Fibroblast of skin of right quadriceps (primary cell): Measurements from ENCODE around the gene CDH13.
A peak's percentile ranks its signal among the peaks of the same experiment; 100 is the strongest.

Source experiments
- DNase-seq: peaks from one replicate; pipeline ENCODE4 v3.0.0-alpha.2; 2013

The CDH13 gene

DNA sequence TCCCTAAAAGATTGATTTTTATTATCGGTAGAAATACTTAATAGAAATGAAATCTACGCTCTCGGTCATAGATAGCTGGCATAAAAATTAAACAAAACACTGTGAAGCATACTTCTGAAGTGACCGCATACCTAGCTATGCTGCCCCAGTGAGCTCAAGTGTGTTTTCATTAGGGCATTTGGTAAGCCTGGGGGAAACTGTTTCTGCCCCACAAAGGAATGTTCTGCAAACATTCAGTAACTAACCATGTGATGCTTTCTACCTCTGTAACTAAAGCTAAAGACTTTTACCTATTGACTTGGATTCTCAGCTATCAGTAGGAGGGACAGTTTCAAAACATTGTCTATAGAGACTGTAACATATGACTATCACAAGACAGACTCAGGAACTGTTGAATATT is 1087.5 kb downstream of the CDH13 start:
- DNase-seq: no peak

DNA sequence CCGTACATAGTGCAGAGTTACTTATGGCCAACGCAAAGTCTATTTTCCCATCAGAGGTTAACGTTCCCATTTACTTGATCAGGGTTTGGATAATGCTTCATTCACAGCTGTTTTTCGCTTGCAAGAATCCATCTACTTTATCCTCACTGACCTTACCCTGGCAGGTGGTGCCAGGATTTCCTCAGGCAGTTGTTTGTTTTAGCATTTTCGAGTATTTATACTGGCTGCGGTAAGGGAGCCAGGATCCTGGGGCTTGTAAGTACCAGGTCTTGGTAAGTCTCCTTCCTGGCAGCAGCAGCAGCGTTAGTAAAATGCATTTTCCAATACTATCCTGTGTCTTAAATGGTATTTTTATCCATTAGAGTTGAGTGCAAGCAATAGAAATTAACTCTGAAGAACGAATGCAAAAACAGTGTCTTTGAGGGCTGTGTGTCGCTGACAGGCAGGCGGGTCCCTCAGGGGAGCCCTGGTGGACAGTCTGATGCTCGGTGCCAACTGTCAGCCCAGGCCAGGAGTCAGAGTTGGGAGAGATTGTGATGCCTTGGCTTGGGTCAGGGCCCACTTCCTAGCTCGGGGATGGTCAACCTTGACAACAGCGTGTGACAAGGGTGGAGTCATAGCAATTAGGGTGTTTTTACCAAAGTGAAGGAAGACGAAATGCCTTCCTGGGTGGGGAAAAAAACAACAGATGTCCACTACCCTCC is 1088.6 kb downstream of the CDH13 start:
- DNase-seq: no peak

DNA sequence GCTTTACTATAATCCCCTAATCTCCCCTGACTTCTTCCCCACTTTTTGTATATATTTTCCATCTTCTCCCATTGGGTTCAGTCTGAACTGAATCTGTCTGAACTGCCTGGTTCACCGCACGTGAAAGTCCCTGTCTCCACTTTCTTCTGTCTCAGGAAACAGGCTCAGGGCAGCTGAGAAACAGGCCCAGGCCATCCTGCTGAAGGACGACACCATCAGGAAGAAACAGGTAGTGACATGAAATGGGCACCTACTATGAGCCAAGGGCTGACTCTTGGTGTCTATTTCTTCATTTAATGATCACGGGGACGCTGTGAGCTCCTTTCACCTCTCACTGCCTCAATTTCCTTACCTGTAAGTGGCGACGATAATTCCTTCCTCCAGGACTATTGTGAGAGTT is 1090.5 kb downstream of the CDH13 start:
- DNase-seq: no peak

DNA sequence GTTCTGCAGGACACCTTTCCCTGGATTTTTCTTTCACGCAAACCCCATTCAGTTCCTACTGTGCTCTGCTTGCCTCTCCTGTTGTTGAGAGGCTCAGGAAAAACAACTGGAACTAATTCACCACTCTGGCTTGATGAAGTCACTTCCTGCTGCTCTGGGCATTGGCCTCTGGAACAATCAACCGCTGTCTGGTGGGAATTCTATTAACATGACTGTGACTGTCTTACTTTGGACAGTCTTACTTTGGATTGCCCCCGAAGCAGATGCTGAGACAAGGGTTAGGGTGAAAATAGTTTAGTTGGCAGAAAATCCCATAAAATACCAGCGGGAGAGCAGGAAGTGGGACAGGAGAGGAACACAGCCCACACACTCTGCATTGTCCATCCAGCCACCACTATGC is 1091.0 kb downstream of the CDH13 start:
- peak; percentile 88 for DNase-seq

DNA sequence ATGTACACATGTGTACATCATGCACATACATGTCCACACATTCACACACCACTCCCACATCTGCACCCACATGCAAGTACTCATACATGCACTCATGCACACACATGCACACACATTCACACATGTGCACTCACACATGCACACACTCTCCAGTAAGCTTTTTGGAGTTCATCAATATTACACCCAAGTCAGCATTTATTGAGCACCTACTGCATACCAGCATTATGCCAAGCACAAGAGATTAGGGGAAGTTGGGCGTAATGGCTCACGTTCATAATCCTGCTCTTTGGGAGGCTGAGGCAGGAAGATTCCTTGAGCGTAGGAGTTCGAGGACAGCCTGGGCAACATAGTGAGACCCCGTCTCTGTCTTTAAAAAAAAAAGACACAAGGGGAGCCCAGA is 1093.4 kb downstream of the CDH13 start:
- DNase-seq: no peak

DNA sequence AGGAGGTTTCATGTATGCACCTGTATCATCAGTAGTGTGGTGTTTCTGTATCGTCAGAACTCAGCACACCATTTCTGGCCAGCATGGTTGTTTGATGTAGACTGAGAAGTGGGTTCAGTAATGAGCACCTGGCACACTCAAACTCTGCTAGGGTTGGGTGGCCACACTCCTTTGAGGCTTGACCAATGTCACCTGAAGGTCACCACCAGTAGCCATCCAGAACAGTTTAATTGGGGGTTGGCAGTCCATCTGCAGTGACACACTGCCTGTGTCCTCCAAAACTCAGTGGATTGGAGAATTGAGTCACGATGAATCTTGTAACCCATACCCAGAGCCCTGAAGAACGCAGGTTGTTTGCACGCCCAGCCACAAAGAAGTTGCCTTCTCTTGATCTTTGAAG is 1094.2 kb downstream of the CDH13 start:
- no peak for DNase-seq

DNA sequence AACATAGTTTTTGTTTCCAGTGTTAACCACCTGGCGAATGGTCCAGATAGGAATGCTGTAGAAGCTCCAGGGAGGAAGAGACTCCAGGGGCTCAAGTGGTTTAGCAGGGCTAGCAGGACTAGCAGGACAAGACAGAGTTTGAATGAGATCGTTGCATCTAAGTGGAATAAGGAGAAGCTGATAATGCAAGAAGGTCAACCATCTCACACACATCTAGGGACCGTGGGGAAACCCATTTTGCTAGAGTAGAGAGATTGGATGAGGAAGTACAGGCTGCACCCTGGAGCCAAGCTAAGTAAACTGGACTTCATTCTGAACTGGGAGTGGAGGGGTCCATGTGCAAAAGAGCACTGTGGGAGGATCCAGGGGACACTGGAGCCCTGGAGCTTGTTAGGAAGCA is 1094.9 kb downstream of the CDH13 start:
- DNase-seq: no peak

DNA sequence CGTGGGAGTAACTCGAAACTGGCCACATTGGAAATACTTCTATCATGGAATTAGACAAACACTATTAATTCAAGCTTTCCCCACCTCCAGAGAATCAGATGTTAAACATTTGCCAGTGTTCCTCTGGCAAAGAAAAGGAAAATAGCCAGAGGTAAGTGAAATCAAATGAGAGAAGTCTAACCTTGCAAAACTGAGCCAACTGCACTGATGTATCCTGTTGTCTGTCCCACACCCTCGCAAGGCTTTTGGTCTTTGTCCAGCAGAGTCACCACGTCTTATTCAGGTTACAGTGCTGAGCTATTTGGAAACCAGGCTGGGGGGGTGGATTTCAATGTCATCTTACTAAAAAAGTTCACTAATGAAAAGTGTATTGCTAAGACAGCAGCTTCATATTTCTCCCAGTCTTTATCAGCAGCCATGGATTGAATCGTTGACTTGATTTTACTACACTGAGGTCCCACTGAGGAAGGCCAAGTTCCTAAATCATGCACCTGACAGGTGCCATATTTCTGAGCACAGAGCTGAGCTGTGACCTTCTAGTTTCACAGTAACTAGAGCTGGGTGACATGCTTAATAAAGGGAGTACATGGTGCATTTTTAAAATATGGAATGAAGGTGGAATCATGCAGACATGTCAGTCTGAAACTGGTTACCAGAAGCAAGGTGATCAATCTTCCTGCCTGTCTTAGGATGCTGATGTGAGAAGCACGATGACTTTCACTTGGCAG is 1095.9 kb downstream of the CDH13 start:
- no peak for DNase-seq

DNA sequence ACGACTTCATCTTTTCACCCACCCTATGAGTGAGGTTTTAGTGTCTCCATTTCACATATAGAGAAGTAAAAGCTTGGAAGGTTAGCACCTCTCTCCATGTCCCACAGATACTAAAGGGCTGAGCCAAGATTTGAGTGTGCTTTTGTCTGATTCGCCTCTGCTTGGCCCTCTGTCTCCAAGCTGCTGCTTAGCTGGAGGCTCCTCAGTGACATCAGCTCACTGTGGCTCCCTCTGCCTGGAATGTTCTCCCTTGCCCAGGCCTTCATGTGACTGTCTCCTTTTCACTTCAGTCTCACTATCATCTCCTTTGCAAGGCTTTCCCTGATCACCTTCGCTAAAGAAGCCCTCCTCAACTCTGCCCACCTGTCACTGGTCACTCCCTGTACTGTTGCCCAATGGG is 1096.5 kb downstream of the CDH13 start:
- DNase-seq: no peak

DNA sequence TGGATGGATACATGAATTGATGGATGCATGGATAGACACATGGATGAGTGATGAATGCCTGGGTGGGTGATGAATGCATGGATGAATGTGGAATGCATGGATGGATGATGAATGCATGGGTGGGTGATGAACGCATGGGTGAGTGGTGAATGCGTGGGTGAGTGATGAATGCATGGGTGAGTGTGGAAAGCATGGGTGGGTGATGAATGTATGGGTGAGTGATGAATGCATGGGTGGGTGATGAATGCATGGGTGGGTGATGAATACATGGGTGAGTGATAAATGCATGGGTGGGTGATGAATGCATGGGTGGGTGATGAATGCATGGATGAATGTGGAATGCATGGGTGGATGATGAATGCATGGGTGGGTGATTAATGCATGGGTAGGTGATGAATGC is 1097.1 kb downstream of the CDH13 start:
- DNase-seq: no peak

DNA sequence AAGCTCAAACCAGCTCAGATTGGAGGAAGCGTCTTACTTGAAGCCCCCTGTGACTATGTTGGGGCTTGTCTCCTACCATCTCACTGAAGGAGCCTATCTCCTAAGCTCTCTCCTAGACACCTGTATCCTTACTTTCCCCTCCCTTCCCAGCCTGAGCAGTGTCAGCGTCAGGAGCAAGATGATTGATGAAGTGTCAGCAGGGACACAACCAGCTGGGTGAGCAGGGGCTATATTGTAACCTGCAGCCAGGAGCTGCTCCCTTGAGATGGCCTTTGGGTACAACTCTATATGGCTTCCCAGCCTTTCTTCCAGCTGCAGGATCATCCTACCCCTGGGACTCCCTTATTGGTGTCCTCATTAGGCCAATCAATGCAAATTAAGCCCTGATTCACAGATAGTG is 1097.8 kb downstream of the CDH13 start:
- DNase-seq: no peak

DNA sequence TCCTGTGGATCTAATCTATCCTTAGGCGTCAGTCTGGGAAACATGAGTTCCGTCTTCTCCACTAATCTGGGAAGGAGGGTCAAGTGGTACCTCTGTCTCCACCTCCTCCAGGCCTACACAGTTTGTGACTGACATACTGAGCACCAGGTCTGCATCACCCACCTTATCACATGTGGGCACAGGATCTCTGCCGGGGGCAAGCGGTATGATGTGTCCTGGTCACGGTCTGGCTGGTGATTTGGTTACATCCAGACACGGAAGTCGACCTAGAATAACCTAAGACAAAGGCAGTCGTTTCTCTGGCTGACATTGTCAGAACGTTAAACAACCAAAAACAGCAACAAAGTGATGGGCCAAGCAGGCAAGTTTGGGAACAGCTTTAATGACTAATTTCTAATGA is 1098.5 kb downstream of the CDH13 start:
- DNase-seq: no peak

DNA sequence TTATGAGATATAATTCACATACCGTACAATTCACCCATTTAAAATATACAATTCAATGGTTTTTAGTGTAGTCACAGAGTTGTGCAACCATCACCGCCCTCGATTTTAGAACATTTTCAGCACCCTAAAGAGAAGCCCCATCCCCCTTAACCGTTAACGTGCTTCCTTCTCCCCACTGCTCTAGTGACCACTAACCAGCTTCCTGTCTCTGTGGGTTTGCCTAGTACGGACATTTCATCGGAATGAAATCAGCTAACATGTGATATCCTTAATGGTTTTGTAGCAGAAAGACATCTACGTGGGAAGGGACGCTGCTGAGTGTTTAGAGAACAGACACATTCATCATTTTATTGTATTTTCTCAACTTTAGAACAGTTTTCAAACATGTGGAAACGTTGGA is 1100.2 kb downstream of the CDH13 start:
- DNase-seq: peak; percentile 23

DNA sequence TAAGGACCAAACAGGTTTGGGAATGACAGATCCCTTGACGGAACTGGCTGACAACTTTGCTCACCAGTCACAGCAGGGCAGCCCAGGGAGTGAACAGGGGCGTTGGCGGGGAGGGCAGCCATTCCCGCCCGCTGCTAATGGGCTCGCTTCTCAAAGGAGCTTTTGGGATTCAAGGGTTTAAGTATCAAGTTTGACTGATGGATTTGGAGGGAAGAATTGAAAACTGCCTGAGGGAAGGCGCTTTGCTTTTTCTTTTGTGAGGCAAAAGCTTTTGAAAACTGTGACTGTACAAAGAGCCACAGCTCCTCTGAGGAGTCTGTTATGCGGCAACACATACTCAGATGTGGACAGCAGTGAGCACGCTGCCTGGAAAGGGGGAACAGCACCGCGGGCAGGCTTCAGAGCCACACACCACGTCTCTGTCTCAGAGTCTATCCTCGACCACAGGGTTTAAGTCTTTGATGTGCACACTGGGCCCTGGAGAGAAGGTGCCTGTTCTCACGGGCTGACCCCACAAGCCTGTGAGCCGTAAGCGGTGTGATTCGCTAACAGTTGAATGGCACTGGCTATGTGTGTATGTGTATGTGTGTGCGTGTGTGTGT is 1101.1 kb downstream of the CDH13 start:
- DNase-seq: no peak

DNA sequence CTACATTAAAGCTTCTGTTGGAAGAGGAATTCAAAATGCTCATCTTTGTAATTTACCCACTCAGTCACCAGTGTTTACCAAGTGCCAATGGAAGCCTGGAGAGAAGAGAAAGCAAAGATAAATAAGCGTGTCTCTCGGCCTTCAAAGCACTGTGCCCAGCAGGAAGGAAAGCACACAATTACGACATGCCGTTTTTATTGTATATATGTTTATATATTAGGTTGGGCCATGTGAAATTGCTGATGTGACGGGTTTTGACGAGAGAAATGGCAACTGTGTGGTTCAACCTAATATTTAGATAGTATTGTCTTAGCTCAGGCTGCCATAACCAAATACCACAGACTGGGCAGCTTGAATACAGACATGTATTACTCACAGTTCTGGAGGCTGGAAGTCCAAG is 1101.7 kb downstream of the CDH13 start:
- no peak for DNase-seq

DNA sequence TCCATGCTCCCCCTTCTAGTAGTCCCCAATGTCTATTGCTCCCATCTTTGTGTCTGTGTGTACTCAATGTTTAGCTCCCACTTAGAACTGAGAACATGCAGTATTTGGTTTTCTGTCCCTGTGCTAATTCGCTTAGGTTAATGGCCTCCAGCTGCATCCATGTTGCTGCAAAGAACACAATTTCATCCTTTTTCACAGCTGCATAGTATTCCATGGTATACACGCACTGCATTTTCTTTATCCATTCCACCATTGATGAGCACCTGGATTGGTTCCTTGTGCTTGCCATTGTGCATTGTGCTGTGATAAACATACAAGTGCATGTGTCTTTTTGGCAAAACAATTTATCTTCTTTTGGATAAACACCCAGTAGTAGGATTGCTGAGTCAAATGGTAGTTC is 1104.0 kb downstream of the CDH13 start:
- DNase-seq: no peak

DNA sequence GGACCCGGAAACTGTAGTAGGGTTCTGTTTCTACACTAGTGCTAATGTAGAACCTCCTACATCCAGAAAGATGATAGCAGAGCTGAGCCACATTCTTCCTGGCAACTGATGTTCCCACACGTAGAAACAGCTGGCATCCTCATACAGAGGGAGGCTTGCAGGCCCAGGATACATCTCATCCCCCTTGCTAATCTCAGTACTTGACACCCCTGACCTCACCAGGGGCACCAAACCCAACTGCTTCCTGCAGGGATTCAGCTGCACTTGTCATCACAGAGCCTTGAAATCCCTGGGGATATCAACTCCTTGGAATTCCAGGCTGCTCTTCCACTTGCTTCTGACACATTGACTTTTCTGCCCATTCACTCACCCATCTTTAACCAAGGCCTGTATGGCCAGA is 1105.8 kb downstream of the CDH13 start:
- no peak for DNase-seq

DNA sequence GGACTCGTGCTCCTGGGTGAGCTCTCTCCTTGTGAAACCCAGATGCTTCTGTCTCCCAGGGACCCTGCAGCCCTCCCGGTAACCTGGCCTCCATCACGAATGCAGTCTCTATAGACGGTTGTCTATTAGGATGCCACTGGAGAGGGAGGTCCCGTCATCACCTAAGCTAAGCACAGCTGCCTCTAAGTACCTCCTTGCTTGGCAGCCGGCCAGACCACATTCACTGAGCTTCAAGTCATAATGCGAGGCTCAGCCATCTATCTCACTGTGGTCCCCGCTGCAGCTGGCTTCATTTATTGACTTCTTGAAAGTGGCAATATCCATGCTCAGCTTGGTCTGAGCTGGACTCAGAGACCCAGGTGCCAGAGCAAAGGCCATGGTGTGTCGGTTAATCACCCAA is 1106.5 kb downstream of the CDH13 start:
- DNase-seq: peak; percentile 18

DNA sequence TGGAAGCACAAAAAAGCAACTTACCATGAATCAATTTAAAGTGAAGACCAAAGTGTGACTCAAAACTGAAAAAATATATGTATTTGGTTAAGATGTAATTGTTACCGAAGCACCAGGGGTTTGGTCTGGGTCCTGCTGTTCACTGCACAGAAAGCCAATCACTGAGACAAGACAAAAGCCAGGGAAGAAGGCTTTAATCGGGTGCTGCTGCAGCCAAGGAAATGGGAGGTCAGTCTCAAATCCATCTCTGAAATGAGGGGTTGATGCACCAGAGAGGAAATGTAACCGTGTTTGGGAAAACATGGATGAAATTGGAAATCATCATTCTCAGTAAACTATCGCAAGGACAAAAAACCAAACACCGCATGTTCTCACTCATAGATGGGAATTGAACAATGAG is 1107.4 kb downstream of the CDH13 start:
- no peak for DNase-seq

DNA sequence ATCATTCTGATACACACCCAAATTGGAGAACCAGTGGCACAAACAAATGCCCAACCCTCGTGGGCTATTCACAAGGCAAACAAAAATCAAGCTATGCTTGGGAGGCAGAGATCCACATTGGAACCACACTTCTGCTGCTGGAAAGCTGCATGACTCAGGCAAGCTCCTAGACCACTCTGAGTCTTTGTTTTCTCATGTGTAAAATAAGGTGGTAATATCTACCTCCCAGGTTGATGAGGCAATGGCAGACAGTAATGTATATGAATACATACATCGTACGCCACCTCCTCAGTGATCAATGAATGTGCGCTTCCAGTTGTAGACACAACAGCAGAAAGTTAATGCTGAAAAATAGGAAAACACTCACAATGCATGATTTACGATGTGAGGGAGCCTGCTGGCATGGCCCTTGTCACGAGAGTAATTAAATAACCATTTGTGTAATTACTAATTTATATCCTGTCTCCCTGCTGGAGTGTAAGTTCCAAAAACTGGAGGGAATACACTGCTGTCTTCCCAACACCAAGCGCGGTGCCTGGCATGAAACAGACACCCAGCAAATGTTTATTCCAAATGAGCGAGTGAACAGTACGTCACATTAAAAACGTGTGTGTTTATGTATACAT is 1111.1 kb downstream of the CDH13 start:
- no peak for DNase-seq

DNA sequence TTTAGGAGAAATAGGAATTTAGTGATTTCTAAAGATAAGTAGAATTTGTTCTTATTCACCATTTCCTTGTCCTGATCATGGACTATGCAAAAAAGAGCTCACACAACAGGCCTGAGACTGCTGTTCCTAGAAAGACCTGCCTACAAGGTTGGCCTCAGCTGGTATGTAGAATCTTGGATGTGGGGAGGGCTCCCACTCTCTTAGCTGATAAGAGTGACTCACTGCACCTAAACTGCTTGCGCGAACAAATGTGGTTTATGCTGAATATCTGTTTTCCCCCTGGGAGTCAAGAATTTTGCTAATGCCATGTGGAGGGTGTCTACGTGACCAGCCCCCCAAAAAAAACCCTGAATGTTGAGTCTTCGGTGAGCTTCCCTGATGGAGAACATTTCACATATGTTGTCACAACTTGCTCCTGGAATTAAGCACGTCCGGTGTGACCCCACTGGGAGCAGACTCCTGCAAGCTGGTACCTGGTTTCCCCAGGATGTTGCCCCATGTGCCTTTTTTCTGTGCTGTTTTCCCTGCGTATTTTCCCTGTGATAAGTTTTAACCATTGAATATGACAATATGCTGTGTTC is 1112.2 kb downstream of the CDH13 start:
- peak; percentile 49 for DNase-seq

DNA sequence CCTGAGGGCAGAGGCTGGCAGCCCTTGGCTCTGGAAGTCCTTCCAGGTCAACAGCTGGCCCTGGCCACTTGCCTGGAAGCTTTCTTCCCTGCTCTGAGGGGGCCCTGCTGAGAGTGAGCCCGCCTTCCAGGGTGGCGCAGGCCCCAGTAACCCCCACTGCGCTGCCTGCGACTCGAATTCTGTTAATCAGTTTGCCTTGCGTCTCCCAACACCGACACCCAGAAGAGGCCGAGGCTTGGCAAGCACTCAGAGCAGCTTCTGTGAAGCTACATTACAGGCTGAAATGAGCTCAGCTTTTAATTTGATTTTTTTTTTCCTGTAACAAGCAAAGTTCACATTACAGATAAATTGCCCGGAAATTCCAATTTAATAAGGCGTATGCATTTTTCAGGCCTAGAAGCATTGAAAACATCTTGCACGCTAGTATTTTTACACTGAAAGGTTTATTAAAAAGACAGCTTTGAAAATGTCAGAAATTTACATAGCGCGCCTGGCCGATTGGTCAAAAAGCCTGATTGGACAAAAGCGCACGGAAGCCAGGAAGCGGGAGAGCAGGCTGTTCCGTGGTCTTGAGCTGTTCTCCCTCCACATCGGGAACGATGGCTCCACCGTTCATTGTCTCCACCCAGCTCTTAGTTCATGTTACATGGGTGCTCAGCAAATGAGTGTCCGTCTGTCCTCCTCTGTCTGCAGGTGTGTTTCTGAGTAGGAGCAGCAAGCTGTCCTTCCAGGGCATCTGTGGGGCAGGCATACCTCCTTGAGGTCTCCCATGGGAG is 1115.5 kb downstream of the CDH13 start:
- DNase-seq: no peak

DNA sequence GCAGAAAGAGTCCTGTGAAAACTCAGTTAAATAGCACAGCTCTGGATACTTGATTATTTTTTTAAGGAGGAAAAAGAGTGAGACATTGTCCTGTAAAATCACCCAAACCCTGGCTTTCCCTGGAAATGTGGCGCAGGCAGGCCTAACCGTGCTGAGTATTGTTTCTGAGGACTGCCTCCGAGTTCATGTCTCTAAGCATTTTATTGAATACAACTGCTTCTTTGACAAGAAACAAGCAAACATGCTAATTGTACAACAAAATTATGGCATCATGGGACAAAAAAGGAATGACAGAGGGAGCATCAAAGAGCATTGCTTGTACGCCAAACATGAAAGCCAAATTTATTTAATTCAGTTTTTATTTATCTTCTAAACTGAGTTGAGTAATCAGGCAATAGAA is 1116.5 kb downstream of the CDH13 start:
- DNase-seq: no peak
